H1 (cell line): ENCODE data around the gene TMEM221. TPM values are rescaled to one million over a fixed set of nuclear protein-coding genes. Genes with fewer than 3 reads are reported as not detected.

ENCODE experiments used
- ATF2 ChIP-seq: IDR thresholded peaks from 2 replicates; pipeline ENCODE4 v1.6.1; 2012; ENCODE audit warnings: low read length, inconsistent platforms
- BCL11A ChIP-seq, 2 experiments: IDR thresholded peaks; one replicate each; pipeline ENCODE4 v1.6.1; 2011; ENCODE audit warnings: low read depth in 2 of 2, low read length in 2 of 2, mild to moderate bottlenecking in 2 of 2
- CREB1 ChIP-seq: IDR thresholded peaks from 2 replicates; pipeline ENCODE4 v1.6.1; 2012; ENCODE audit warnings: inconsistent platforms
- CTBP2 ChIP-seq: IDR thresholded peaks from 2 replicates; pipeline ENCODE4 v1.7.0; 2011; ENCODE audit warnings: borderline replicate concordance, mild to moderate bottlenecking, moderate library complexity, mixed read lengths, low read length; ENCODE audit not compliant: insufficient read depth, insufficient read length
- HDAC2 ChIP-seq, 2 experiments: fragments of 300-600 bp in 1 of 2; sonication (generic) in 1 of 2; IDR thresholded peaks; 2 replicates each; pipeline ENCODE4 v1.6.1; 2011 to 2012; ENCODE audit warnings: low read depth in 2 of 2, low read length in 2 of 2, mild to moderate bottlenecking in 2 of 2, moderate library complexity in 2 of 2, borderline replicate concordance in 1 of 2, inconsistent platforms in 1 of 2
- JUN ChIP-seq: IDR thresholded peaks from 2 replicates; pipeline ENCODE4 v1.6.1; 2011; ENCODE audit warnings: low read depth, mild to moderate bottlenecking, improper control_type of control experiment, low read length
- YY1 ChIP-seq: IDR thresholded peaks from 2 replicates; pipeline ENCODE4 v1.6.1; 2011; ENCODE audit warnings: low read depth, mild to moderate bottlenecking, low read length
- polyA plus RNA-seq, 7 experiments: library from polyadenylated mRNA; depleted of rRNA in 3 of 7; stranded (reverse) in 5 of 7; unstranded in 2 of 7; fragments of >200 nt in 5 of 7; fragments of 200-250 nt in 2 of 7; gene quantifications; 1 replicate in 5 of 7; 2 replicates in 1 of 7; 4 replicates in 1 of 7; pipeline versions ENCODE4 v1.2.1 to v1.2.3, GENCODE V29; 2011 to 2013; ENCODE audit warnings: missing spikeins in 2 of 7, mixed read lengths in 2 of 7
- total RNA-seq: library from RNA; stranded (reverse); fragmentation: NEBNext Ultra II Directional; extraction: Animal tissue kit (Norgen Biotek cat#: 25700); gene quantifications from 2 replicates; pipeline ENCODE4 v1.2.1, GENCODE V29; 2021
- TF ChIP-seq, protein P1 (sequence below): fragments of 300-600 bp; sonication (generic); IDR thresholded peaks from 2 replicates; pipeline ENCODE4 v1.7.1; 2012; ENCODE audit warnings: low read length, moderate library complexity, mild to moderate bottlenecking, inconsistent platforms; ENCODE audit not compliant: insufficient replicate concordance

TMEM221 gene
- total and polyA plus RNA-seq, 2 of the 8 experiments (the other 6 are each of a cell fraction or from before 2014, with no cell fraction given): 1.4 to 2.0 TPM

GRCh38 chr19:17496337-17496997 is 48.0 kb upstream of the TMEM221 start (continued):
- TF ChIP-seq, protein P1, sequence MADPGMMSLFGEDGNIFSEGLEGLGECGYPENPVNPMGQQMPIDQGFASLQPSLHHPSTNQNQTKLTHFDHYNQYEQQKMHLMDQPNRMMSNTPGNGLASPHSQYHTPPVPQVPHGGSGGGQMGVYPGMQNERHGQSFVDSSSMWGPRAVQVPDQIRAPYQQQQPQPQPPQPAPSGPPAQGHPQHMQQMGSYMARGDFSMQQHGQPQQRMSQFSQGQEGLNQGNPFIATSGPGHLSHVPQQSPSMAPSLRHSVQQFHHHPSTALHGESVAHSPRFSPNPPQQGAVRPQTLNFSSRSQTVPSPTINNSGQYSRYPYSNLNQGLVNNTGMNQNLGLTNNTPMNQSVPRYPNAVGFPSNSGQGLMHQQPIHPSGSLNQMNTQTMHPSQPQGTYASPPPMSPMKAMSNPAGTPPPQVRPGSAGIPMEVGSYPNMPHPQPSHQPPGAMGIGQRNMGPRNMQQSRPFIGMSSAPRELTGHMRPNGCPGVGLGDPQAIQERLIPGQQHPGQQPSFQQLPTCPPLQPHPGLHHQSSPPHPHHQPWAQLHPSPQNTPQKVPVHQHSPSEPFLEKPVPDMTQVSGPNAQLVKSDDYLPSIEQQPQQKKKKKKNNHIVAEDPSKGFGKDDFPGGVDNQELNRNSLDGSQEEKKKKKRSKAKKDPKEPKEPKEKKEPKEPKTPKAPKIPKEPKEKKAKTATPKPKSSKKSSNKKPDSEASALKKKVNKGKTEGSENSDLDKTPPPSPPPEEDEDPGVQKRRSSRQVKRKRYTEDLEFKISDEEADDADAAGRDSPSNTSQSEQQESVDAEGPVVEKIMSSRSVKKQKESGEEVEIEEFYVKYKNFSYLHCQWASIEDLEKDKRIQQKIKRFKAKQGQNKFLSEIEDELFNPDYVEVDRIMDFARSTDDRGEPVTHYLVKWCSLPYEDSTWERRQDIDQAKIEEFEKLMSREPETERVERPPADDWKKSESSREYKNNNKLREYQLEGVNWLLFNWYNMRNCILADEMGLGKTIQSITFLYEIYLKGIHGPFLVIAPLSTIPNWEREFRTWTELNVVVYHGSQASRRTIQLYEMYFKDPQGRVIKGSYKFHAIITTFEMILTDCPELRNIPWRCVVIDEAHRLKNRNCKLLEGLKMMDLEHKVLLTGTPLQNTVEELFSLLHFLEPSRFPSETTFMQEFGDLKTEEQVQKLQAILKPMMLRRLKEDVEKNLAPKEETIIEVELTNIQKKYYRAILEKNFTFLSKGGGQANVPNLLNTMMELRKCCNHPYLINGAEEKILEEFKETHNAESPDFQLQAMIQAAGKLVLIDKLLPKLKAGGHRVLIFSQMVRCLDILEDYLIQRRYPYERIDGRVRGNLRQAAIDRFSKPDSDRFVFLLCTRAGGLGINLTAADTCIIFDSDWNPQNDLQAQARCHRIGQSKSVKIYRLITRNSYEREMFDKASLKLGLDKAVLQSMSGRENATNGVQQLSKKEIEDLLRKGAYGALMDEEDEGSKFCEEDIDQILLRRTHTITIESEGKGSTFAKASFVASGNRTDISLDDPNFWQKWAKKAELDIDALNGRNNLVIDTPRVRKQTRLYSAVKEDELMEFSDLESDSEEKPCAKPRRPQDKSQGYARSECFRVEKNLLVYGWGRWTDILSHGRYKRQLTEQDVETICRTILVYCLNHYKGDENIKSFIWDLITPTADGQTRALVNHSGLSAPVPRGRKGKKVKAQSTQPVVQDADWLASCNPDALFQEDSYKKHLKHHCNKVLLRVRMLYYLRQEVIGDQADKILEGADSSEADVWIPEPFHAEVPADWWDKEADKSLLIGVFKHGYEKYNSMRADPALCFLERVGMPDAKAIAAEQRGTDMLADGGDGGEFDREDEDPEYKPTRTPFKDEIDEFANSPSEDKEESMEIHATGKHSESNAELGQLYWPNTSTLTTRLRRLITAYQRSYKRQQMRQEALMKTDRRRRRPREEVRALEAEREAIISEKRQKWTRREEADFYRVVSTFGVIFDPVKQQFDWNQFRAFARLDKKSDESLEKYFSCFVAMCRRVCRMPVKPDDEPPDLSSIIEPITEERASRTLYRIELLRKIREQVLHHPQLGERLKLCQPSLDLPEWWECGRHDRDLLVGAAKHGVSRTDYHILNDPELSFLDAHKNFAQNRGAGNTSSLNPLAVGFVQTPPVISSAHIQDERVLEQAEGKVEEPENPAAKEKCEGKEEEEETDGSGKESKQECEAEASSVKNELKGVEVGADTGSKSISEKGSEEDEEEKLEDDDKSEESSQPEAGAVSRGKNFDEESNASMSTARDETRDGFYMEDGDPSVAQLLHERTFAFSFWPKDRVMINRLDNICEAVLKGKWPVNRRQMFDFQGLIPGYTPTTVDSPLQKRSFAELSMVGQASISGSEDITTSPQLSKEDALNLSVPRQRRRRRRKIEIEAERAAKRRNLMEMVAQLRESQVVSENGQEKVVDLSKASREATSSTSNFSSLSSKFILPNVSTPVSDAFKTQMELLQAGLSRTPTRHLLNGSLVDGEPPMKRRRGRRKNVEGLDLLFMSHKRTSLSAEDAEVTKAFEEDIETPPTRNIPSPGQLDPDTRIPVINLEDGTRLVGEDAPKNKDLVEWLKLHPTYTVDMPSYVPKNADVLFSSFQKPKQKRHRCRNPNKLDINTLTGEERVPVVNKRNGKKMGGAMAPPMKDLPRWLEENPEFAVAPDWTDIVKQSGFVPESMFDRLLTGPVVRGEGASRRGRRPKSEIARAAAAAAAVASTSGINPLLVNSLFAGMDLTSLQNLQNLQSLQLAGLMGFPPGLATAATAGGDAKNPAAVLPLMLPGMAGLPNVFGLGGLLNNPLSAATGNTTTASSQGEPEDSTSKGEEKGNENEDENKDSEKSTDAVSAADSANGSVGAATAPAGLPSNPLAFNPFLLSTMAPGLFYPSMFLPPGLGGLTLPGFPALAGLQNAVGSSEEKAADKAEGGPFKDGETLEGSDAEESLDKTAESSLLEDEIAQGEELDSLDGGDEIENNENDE: no peak
- 0 out of 2 replicates have a peak, but pooled peaks have one; percentile 73 for TF ChIP-seq YY1
- TF ChIP-seq BCL11A (IDR thresholded peaks at IDR 0.05; ENCODE audit: low read depth in 2 of 2, low read length in 2 of 2): no peak
- no peak for TF ChIP-seq CTBP2
- no peak for TF ChIP-seq ATF2
- peak; percentile 74 for TF ChIP-seq CREB1
- no peak for TF ChIP-seq HDAC2 (IDR thresholded peaks at IDR 0.05; ENCODE audit: borderline replicate concordance in 1 of 2, low read depth in 2 of 2, low read length in 2 of 2)
- TF ChIP-seq JUN: no peak
